Measurements from ENCODE around the gene GANC. TPM values are rescaled to one million over a fixed set of nuclear protein-coding genes. Genes with fewer than 3 reads are reported as not detected.
"Not testable (repeated sequence)": the region's sequence is repeated elsewhere in the genome, so short reads cannot be mapped to it uniquely, and the experiment has no call there.

GANC gene
- total RNA-seq, 4 donors from 2014 or later: 20.8 to 63.5 (median 35.3) TPM

- Histone ChIP-seq H3K4me1 (no peaks in the 10 kb centered on the region), H3K4me3 (no peak overlapping the region), H3K27me3 (no peaks in the 10 kb centered on the region), H3K27ac (no peak overlapping the region), H3K36me3 (peaks cover 0 to 5% (median 2%) of the 10 kb centered on the region in 3 donors), H3K9me3 (no peaks in the 10 kb centered on the region)
- no peak for DNase-seq
- TF ChIP-seq CTCF (IDR thresholded peaks at IDR 0.05) (no peak), POLR2A (IDR thresholded peaks at IDR 0.05) (no peak)
Observed at GRCh38 chr15:42315521-42315920, 42.5 kb downstream of the GANC start.

- not testable (repeated sequence) for H3K27me3 ChIP-seq, H3K4me3 ChIP-seq, H3K4me1 ChIP-seq, DNase-seq, H3K36me3 ChIP-seq, H3K9me3 ChIP-seq, H3K27ac ChIP-seq
Observed at GRCh38 chr15:42316282-42316805, 43.3 kb downstream of the GANC start.

GRCh38 chr15:42319206-42319605 is 46.2 kb downstream of the GANC start:
- DNase-seq: no peak
- TF ChIP-seq POLR2A (IDR thresholded peaks at IDR 0.05) (no peak), CTCF (IDR thresholded peaks at IDR 0.05) (no peak)
- no peaks in the 10 kb centered on the region for H3K9me3 ChIP-seq

GRCh38 chr15:42324308-42324707 is 51.3 kb downstream of the GANC start:
- H3K9me3 ChIP-seq: no peaks in the 10 kb centered on the region
- no peak overlapping the region for H3K4me3 ChIP-seq
- H3K36me3 ChIP-seq: peaks cover 0 to 29% (median 0%) of the 10 kb centered on the region in 3 donors
- H3K27ac ChIP-seq: peak overlapping the region in 2 of 4 donors; percentile 23 to 29
- DNase-seq: no peak
- no peaks in the 10 kb centered on the region for H3K4me1 ChIP-seq
- TF ChIP-seq CTCF (IDR thresholded peaks at IDR 0.05) (no peak), POLR2A (IDR thresholded peaks at IDR 0.05) (no peak)
- no peaks in the 10 kb centered on the region for H3K27me3 ChIP-seq

More at GRCh38 chr15:42319206-42319605, 46.2 kb downstream of the GANC start:
- Histone ChIP-seq H3K4me1 (no peaks in the 10 kb centered on the region), H3K27ac (no peak overlapping the region), H3K27me3 (no peaks in the 10 kb centered on the region), H3K4me3 (no peak overlapping the region), H3K36me3 (peaks cover 0 to 9% (median 0%) of the 10 kb centered on the region in 3 donors)

- Histone ChIP-seq H3K4me3 (no peak overlapping the region), H3K4me1 (no peaks in the 10 kb centered on the region), H3K9me3 (no peaks in the 10 kb centered on the region), H3K27me3 (no peaks in the 10 kb centered on the region), H3K36me3 (peaks cover 0 to 19% (median 0%) of the 10 kb centered on the region in 3 donors), H3K27ac (no peak overlapping the region)
- no peak for DNase-seq
- no peak for TF ChIP-seq CTCF (IDR thresholded peaks at IDR 0.05)
Observed at GRCh38 chr15:42329161-42329560, 56.2 kb downstream of the GANC start.

- Histone ChIP-seq H3K27ac (no peak overlapping the region), H3K9me3 (peaks cover 0 to 3% (median 0%) of the 10 kb centered on the region in 4 donors), H3K4me3 (no peak overlapping the region), H3K36me3 (peaks cover 0 to 23% (median 0%) of the 10 kb centered on the region in 3 donors), H3K27me3 (no peaks in the 10 kb centered on the region), H3K4me1 (no peaks in the 10 kb centered on the region)
- TF ChIP-seq CTCF (IDR thresholded peaks at IDR 0.05): no peak
- TF ChIP-seq POLR2A (IDR thresholded peaks at IDR 0.05): no peak
- DNase-seq: no peak
Observed at GRCh38 chr15:42329992-42330391, 57.0 kb downstream of the GANC start.
